HPDE6-E6E7 (cell line): ENCODE data around the gene CMSS1.

Experiments used
- DNase-seq: peaks from one replicate; pipeline ENCODE4 v3.0.0; 2011; ENCODE audit warnings: missing footprints; ENCODE audit errors: extremely low spot score

Gene CMSS1

DNA sequence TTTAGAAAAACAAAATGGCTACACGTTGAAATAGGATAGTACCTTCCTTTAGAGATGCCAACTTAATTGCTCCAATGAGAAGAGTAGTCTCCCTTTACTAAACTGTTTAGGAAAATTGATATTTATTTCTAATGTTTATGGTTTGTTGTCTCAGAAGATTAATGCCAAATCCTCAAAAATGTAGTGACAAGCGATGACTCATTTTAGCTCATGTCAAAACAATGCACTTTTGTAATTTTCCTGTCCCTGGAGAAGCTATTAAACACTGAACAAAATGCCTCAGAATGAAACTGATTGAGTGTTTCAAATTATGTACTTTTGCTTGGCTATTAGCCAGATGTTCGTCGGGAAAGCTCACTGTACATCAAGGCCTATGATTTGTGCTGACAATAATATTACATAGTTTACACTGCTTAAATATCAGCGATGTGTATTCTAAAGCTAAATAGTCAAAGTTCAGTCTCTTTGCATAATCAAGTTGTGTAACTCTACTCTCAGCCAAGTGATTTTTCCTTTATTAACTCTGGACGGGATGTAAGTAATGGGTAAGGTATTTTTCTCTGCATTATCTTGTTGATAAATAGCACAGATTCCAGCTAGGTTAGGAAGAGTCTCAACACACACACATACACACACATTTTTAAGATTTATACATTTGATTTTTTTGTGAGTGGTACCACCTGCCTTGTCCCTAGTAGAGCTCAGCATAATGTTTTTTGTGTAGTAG is 83.7 kb downstream of the CMSS1 start:
- DNase-seq, result peak; percentile 33

DNA sequence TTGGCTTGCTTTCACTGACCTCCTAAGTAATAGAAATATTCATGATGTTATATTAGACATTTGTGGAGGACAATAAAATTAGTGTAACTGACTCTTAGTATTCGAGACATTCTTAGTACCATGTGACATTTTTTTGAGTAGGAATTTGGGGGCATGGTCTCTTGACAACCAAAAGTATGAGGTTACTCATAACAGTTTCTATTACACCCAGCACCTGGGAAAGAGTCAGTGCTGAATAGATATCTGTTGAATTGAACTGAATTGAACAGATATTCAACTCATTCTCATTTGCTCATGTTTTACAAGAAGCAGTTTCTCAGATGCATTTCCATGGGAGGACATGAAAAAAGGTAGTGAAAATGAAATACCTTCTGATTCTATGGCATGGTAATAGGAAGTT is 84.4 kb downstream of the CMSS1 start:
- DNase-seq, result no peak

DNA sequence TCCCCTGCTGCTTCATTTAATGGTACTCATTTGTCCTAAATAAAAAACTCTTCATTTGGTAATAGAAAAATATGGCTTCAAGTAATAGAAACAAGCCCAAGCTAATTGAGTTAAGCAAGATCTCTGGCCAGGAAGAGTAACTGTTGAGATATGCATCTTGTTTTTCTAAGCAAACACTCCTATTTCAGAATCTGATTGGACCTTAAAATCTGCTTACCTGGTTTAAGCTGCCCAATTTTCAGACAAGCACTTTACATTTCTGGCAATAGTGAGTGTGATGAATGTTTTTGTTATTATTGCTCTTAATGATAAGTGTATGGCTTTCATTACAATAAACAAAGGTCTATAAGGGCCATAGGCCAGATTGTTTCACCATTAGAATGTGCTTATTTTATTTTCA is 86.2 kb downstream of the CMSS1 start:
- no peak for DNase-seq

DNA sequence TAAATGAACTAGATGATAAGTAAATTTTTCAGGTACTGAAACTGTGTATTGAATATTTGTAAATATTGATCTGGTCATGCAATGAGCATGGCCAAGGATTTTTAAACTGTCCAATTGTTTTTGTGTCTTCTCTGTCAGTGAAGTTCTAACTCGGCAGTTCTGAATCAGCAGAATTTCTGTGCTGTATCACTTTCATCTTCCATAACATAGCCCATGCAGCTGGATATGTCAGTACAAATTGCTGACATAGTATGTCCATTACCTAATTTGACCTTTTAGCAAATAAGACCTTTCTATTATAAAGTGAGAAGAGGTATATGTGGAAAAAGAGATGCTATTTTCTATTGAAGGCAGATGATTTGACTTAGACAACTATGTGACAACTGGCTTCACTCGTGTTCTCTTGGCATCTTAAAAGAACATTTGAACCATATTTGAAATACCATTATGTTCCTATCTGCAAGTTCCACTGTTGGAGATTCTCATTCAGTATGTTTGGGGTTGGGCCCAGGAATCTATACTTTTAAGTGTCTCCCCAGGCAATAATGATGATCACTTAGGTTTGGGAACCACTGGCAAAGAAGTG is 90.4 kb downstream of the CMSS1 start:
- no peak for DNase-seq

DNA sequence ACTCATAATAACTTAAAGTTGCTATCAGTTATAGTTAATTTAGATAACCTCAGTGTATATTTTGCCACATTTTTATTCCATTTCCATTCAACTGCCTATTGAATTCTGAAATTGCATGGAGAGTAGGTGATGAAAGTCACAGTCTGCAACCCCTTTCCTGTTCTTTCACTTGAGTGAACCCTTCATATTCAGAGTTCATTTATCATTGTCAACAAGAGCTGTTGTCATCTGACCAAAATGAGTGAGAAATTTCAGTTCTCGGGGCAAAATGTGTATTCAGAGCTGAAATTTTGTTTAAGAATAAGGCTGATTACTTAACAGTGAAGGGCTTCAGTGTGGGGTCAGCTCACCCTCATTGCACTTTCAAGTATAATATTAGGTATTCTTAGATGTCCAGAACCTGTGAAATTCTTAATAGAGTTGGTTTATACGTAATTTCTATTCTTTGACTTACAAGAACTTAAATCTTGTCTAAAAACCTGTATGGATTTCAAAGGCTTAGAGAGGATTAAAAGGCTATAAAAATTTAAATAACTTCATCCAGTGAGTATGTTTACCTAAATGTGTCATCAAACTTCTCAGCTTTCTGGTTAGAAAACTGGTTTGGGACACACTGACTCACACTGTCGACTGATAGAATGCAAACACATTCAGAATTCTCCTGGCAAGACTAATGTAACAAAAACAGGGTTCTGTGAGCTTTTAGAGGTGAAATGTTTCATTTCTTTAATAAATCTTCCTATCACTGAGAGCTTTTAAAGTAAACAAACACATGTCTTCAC is 92.2 kb downstream of the CMSS1 start:
- no peak for DNase-seq

DNA sequence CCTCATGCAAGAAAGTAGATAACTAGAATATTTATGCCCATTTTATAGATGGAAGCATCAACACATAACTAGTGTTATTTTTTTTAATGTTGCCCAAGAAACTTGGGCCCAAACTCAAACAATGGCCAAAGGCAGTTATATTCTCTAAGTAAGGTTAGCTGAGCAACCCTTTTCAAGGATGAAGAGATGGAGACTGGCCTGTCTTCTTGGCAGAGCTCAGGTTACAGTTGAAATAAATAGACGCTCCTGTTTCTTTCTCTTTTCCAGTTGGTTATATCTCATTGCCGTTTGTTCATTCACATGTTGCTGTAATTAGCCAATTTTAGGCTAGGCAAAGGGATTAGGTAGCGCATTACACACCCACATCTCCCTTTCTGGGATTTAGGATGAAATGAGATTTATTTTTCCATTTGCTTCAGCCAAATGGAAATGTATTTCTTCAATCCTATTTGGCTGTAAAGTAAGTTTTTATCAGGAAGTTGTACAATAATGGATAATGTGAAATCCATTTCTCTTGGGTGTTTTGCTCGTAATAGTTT is 93.2 kb downstream of the CMSS1 start:
- DNase-seq, result no peak

DNA sequence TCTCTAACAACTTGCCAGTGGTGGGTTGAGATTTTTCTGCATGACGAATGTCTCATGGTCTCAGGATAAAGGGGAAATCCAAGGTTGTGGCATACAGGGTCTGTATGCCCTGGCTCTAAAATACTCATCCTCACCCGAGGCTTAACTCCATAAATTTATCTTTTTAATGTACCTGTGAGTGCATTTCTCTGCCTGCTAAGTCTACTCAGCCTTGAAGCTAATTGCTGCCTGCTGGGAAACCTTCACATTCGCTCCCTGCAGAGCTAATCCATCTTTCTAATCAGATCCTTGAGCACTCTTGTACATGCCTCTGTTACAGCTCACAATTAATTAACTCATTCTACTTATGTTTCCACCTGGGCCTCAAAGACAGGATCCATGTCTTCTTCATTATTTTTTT is 93.8 kb downstream of the CMSS1 start:
- DNase-seq, result no peak

DNA sequence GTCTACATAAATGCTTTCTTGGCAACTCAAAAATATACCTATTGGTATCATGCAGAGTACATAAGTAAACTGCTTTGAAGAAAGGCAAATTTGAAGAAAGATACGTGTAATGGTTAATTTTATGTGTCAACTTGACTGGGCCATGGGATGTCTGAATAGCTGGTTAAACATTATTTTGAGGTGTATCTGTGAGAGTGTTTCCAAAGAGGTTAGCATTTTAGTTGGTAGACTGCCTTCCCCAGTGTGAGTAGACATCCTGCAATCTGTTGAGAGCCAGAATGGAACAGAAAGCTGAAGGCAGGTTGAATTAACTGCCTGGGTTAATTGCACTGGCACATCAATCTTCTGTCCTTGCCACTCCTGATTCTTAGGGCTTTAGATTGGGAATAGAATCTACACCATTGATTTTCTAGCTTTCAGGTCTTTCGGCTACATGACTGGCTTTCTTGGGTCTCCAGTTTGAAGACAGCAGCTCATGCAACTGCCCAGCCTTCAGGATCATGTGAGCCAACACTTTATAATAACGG is 98.3 kb downstream of the CMSS1 start:
- no peak for DNase-seq

DNA sequence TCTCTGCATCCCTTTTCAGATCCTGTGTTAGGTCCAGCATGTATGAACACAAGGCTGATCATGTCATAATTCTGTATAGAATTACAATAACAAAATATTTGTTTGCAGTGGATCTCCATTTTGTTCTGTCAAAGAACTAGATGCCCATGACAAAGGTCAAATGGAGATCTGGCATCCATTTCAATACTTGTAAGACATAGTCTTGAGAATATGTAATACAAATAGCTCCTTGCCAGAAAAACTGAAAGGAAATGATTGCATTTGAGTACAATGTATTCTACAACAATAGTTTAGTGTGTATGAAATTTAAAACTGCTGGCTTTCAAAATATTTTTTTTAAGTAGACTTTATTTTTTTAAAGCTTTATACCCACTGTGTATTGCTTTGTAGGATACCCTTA is 101.1 kb downstream of the CMSS1 start:
- DNase-seq, result no peak

DNA sequence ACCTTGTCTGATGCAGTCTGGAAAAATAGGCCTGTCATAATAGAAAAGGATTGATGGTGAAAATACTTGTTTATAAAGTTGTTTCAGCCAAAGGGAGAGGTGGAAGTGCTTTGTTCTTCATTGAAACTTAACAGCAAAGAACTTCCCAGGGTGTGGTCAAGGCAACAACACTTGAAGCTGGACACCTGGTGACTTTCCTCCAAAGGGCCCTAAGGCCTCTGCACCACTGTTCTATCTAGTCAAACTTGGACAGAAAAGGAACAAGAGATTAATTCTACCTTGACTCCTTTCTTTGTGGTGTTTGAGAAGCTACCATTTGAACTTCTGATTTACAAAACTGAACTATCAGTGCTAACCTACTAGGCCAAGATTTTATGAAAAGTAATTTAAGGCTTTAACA is 102.0 kb downstream of the CMSS1 start:
- no peak for DNase-seq

DNA sequence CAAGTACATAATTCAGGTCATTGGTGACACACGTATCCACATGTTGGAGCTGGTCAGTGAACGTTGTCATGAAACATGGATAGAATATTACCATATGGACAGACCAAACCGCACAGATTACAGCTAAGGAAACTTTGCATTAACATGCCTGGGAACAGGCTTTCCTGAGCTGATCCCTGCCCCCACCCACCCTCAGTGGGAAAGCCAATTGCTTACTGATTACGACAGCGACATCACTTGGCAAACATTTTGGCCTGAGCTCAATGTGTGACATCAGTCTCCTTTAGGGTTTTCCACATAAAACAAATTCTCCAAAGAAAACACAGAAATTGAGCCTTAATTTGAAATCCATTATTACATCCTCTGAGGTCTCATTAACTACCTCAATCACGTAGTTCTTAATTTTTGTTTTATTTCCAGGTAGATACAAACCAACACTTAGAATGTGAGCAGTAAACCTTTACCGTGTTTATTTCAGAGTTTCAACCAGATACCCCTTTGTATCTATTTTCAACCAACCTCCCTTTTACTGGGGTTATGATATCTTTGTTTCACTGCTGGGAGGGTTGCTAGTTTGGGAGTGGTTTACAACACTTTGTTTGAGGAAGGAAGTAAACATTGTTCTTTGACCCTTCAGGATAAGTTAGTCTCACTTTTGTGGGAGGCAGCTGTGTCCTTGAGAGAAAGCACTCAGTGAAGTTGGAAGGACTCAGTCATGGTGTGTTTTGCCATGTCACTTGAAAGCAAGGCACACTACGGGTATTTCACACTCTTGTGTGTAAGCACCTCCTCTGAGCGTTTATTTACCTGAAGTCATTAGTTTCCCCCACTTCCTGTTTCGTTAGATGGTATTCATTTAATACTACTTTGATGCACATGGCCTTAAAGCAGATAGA is 103.1 kb downstream of the CMSS1 start:
- no peak for DNase-seq

DNA sequence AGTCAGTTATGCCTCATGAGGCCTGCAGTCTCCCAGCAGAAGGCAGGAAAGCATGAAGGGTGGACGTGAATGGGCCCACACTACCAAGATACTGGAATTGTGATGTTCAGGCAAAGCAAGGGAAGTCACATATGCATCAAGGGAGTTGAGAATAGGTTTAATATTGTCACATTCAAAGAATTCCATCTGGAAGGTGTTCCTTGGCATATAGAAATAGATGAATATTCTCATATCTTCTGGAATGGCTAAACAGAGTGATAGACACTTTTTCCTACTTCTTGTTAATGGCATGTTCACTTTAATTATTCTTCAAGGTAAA is 103.7 kb downstream of the CMSS1 start:
- DNase-seq, result no peak

DNA sequence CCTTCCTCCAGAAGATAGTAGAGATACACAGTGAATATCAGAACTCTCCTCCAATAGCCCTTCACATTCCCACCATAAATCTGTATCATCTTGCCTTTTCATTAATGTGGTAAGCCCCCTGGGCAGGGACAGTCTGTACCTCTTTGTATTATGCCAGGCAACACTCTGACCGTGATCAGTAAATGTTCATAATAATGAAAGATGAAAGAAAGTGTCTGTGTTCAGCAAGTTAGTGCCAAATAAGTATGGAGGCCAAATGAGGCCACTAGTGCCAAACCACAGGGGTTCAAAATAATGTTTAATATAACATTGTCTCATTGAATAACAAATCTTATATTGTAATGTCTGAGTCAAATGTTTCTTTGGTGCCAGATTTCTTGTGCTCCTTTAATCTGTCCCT is 104.3 kb downstream of the CMSS1 start:
- DNase-seq, result no peak

DNA sequence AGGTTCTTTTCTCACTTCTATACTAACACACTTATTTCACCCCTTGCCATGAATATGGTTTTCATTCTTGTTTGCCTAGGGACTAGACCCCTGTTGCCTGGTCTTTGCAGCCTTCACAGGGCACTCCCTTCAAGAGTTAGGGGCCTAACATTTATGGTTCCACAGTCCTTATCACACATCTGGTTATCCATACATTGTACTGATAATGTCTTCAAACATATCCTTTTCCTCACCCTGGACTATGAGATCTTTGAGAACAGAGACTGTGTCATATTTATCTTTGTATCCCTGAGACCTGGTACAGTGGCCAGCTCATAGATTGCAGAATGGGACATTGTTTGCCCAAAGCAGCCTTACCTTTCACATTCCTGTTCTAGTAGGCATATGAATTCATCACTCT is 106.2 kb downstream of the CMSS1 start:
- no peak for DNase-seq

DNA sequence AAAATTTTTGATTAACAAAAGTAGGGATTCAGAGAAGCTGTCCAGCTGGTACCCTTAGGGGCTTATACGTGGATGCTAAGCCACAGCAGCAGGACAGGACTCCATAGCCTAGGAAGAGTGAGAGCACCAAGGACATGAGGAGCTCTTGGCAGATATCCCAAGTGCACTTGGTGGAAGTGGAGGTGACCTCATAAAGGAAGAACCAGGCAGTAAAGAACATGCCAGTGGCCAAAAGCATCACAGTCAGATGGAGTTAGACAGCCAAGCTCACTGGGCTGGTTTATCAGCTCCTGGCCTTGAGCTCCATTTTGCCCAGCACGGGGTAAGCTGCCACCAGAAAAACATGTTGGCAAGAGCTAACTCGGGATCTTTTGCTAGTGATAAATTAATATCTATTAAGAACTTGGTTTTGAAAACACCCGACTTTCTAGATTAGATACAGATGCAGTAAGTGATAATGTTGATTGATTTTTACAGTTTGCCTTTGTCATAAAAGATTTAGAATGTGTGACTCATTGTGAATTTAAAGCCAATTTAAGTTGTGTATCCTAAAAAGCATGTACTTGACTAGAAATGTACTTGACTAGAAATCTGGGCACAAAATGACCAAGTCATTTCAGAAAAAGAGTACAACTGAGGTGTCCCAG is 108.0 kb downstream of the CMSS1 start:
- peak; percentile 21 for DNase-seq

DNA sequence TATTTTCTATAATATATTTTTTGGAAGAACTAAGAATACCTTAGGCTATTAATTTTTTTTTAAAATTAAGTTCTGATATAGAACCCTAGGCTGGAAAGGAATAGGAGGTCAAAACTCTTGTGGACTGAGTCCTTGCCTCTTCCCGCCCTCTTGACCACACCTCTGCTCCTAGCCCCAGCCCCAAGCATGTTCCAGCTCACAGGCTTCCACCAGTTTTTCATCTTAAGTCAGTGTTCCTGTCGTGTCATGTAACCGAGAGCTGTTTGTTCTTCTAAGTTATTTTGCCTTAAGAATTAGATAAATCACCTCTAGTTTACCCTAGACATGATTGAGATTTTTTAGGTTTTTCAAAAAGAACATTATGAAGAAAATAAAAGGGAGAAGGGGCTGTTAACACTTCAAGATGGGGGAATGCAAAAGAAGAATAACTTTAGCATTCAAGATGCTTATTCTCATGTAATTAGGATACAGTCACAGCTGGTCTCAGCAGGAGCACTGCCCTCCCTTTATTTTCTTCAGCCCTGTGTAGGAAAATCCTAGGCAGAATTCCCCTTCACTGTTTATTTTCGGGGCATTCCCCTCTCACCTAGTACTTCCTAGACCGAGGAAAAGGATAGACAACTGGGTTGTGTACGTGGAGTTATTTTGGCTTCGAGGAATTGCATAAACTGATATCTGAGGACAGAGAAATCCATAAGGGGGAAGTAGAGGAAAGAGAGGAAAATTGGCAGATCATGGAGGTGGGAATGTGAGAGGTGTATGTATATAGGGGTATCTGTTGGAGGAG is 110.2 kb downstream of the CMSS1 start:
- no peak for DNase-seq

DNA sequence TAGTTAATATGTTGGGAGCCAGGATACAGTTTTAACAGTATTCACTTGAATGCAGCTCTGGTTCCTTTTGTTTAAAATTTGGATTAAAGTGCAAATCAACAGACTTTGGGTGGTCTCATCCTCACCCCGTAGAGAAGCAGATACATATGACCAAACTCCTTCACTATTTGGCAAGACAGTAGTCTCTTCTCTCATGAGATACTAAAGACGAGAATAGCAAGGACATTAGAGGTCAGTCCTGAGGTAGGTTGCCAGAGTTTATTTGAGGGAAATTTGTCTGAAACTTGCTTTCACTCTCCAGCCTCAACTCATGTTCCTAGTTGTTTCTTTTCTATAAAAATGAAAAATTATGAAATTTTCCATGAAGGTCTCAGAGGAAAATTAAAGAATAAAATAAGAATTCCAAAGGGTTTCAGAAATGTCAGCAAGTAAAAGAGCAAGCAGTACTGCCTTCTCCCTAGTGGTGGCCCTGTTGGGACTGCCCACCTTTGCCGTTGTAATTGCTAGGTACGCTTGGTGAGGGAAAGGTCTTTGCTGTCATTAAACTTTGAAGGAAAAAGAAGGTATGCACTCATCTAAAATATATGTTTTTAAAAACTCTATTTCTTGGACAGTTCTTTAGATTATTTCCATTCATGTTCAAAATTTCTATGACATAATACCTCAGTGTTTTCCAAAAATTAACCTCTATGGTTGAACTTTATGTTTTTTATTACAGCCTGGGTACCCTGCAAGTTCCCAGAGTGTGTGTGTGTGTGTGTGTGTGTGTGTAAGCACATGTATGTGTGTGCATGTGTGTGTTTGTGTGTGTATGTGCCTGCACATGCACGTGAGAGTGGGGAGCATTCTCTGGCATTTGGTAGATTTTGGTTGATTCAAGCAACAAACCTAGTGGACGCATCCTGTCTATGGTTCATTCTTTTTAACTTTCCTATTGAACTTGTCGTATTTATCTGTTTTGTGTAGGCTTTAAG is 111.4 kb downstream of the CMSS1 start:
- DNase-seq, result no peak

DNA sequence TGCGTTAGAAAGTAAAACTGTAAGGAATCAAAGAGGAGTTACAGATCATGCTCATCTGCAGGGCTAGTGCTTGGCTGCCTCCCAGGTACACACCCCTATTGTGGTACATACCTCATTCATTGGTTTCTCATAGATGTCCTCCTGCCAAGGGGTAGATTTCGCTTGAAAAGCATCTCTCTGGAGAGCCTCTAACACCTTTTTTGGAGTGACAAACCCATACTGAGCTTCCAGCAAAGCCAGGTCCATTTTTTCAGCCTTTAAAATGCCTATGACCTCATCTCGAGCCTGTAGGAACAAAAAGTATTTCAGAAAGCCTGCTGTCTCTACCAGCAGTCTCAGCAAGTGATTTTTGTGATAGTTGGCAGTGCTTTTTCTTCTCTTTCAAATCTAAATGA is 112.1 kb downstream of the CMSS1 start:
- DNase-seq, result peak; percentile 4

DNA sequence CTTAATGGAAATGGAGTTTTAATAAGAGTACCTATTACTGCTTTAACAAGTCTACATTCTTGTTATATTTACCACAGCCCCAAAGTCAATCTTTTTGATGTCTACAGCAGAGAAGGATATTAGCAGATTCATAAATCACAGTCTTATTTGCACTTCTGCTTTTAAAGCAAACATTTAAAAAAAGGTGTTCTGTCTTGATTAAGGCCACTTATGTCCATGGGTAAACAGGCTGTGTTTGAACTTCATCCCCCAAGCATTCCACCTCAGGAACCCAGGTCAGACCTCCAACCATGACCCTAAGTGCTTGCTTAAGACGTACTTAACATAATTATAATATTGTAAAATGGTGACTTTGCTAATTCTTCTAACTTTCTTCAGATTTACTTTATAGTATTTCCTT is 113.4 kb downstream of the CMSS1 start:
- DNase-seq, result no peak
